ENCODE results near the gene GJC2.

GJC2 gene

DNA sequence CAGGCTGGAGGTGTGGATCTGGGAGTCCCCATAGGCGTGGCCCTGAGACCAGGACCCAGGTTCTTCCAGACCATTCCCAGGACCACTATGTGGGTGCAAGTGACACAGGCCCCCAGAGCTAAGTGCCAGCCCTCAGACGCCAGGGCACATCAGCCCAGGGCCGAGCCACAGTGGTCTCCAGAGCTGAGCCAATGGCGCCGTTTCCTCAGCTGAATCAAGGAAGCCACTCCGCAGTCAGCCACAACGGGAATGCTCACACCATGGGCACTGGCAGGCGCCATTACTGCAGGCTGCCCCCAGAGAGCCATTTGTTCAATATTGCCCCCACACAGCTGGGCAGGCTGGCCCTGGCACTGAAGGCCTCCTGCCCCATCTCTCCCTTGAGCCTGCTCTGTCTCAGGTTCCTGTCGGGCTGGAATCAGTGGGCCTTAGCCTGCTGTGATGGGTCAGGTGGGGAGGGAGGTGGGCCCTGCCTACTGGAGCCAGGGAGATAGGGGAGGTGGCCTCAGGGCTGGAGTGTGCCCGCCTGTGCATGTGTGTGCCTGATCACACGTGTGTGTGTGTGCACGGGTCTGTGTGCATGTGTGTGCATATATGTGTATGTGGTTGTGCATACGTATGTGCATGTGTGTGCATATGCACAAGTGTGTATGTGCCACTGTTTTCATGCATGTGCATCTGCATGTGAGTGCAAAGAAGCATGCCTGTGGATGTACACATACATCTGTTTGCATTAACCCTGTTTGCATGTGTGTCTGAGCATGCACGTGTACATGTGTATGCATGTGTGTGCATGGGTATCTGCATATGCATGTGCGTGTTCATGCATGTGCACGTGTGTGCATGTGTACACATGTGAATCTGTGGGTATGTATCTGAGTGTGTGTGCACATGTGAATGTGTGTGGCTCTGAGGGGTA, 6.1 kb downstream of the GJC2 start:
- TF ChIP-seq EZH2phosphoT487 (IDR thresholded peaks at IDR 0.05; ENCODE audit: low read length) (no peak), EZH2 (optimal IDR thresholded peaks at IDR 0.05; ENCODE audit: low read depth, low read length) (no peak)
- TF ChIP-seq, protein P1, sequence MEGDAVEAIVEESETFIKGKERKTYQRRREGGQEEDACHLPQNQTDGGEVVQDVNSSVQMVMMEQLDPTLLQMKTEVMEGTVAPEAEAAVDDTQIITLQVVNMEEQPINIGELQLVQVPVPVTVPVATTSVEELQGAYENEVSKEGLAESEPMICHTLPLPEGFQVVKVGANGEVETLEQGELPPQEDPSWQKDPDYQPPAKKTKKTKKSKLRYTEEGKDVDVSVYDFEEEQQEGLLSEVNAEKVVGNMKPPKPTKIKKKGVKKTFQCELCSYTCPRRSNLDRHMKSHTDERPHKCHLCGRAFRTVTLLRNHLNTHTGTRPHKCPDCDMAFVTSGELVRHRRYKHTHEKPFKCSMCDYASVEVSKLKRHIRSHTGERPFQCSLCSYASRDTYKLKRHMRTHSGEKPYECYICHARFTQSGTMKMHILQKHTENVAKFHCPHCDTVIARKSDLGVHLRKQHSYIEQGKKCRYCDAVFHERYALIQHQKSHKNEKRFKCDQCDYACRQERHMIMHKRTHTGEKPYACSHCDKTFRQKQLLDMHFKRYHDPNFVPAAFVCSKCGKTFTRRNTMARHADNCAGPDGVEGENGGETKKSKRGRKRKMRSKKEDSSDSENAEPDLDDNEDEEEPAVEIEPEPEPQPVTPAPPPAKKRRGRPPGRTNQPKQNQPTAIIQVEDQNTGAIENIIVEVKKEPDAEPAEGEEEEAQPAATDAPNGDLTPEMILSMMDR (IDR thresholded peaks at IDR 0.05; ENCODE audit: low read length), result no peak

DNA sequence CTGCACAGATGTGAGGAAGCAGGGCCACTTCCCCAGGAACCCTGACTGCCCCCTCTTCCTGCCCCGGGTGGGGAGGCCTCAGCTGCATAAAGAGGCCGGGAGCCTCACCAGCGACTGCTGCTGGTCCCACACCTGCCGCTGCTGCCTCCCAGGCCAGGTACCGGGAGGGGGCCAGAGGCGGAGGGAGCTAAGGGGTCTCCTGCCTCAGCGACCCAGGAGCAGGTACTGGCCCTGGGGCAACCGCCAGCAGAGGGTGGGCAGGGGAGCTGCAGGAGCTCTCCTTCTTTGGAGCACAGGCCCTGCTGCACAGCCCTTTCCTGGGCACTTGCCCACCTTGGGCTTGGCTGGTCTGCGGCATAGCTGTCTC, 6.8 kb downstream of the GJC2 start:
- no peak for TF ChIP-seq EZH2phosphoT487 (IDR thresholded peaks at IDR 0.05; ENCODE audit: low read length)
- no peak for TF ChIP-seq EZH2 (optimal IDR thresholded peaks at IDR 0.05; ENCODE audit: low read depth, low read length)
- TF ChIP-seq, protein P1 (IDR thresholded peaks at IDR 0.05; ENCODE audit: low read length), result no peak
- DNase-seq, result no peak
- Histone ChIP-seq H3F3A (ENCODE audit: insufficient read depth, low read length) (no peaks in the 10 kb centered on the region), H3K27me3 (replicated peaks; ENCODE audit: insufficient read depth, low read length) (no peaks in the 10 kb centered on the region; the same call in 1 of the 2 replicates), H4K20me1 (ENCODE audit: insufficient read depth, low read length) (no peaks in the 10 kb centered on the region), H3K79me2 (ENCODE audit: low read length) (no peaks in the 10 kb centered on the region), H3K9me2 (replicated peaks; ENCODE audit: insufficient read depth, low read length) (no peaks in the 10 kb centered on the region), H3K36me3 (replicated peaks; ENCODE audit: insufficient read depth, low read length) (no peaks in the 10 kb centered on the region), H3K9me3 (replicated peaks; ENCODE audit: insufficient read depth, low read length) (no peaks in the 10 kb centered on the region), H3K4me1 (ENCODE audit: low read length) (no peaks in the 10 kb centered on the region), H2AFZ (ENCODE audit: low read length) (no peak overlapping the region), H3K4me2 (ENCODE audit: low read depth, low read length) (no peak overlapping the region), H3K9ac (ENCODE audit: low read length) (no peak overlapping the region), H3K4me3 (ENCODE audit: low read length) (no peak overlapping the region), H3K27ac (ENCODE audit: low read length) (no peak overlapping the region)

More for the DNA sequence above, 6.1 kb downstream of the GJC2 start:
- H3K9me2 ChIP-seq (replicated peaks; ENCODE audit: insufficient read depth, low read length), result no peaks in the 10 kb centered on the region
- no peaks in the 10 kb centered on the region for H3K79me2 ChIP-seq (ENCODE audit: low read length)
- H3K4me3 ChIP-seq (ENCODE audit: low read length), result no peak overlapping the region
- DNase-seq, result no peak
- no peaks in the 10 kb centered on the region for H3K4me1 ChIP-seq (ENCODE audit: low read length)
- no peak overlapping the region for H2AFZ ChIP-seq (ENCODE audit: low read length)
- no peak overlapping the region for H3K4me2 ChIP-seq (ENCODE audit: low read depth, low read length)
- H4K20me1 ChIP-seq (ENCODE audit: insufficient read depth, low read length), result no peaks in the 10 kb centered on the region; the same call in 1 of the 2 replicates
- H3K36me3 ChIP-seq (replicated peaks; ENCODE audit: insufficient read depth, low read length), result no peaks in the 10 kb centered on the region
- no peaks in the 10 kb centered on the region for H3K27me3 ChIP-seq (replicated peaks; ENCODE audit: insufficient read depth, low read length)
- H3F3A ChIP-seq (ENCODE audit: insufficient read depth, low read length), result no peaks in the 10 kb centered on the region
- no peak overlapping the region for H3K27ac ChIP-seq (ENCODE audit: low read length)
- H3K9me3 ChIP-seq (replicated peaks; ENCODE audit: insufficient read depth, low read length), result no peaks in the 10 kb centered on the region
- H3K9ac ChIP-seq (ENCODE audit: low read length), result no peak overlapping the region

DNA sequence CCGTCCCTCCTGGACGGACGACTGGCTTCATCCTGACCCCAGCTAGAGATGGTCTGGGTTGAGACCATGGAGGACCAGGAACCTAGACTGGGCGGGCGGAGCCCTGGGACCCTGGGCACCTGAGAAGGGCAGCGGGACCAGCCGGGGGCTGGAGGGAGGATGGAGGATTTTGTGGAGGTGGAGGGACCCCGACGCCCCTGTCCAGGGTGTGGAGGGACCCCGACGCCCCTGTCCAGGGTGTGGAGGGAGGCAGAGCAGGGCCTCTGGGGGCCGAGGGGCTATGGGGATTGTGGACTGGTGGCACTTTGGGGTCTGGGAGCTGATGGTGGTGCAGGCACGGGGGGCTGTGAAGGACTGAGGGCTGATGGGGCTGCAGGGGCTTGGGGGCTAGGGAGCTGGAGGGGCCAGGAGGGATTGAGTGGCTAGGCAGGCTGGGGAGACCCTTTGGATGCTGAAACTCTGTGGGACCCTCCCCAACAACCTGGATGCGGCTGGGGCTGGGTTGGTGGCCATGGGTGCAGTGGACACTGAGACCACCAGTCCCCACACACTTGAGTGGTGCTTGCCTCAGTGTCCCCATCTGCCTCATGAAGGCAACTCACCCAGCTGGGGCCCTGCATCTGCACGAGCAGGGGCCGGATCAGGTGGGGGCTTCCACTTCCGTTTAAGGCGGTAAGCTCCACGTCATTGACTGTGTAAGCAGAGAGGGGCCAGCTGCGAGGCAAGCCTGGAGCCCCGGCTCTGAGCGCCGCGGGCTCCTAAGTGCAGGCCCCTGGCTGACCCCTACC, 7.4 kb downstream of the GJC2 start:
- no peaks in the 10 kb centered on the region for H3K9me3 ChIP-seq (replicated peaks; ENCODE audit: insufficient read depth, low read length)
- no peak overlapping the region for H3K4me3 ChIP-seq (ENCODE audit: low read length)
- H4K20me1 ChIP-seq (ENCODE audit: insufficient read depth, low read length), result no peaks in the 10 kb centered on the region
- DNase-seq, result no peak
- H3K27me3 ChIP-seq (replicated peaks; ENCODE audit: insufficient read depth, low read length), result no peaks in the 10 kb centered on the region; the same call in 1 of the 2 replicates
- H3F3A ChIP-seq (ENCODE audit: insufficient read depth, low read length), result no peaks in the 10 kb centered on the region
- no peaks in the 10 kb centered on the region for H3K4me1 ChIP-seq (ENCODE audit: low read length)
- no peak overlapping the region for H3K4me2 ChIP-seq (ENCODE audit: low read depth, low read length)
- no peaks in the 10 kb centered on the region for H3K36me3 ChIP-seq (replicated peaks; ENCODE audit: insufficient read depth, low read length)
- H3K27ac ChIP-seq (ENCODE audit: low read length), result no peak overlapping the region
- TF ChIP-seq, protein P1 (IDR thresholded peaks at IDR 0.05; ENCODE audit: low read length), result no peak
- TF ChIP-seq EZH2 (optimal IDR thresholded peaks at IDR 0.05; ENCODE audit: low read depth, low read length) (no peak), EZH2phosphoT487 (IDR thresholded peaks at IDR 0.05; ENCODE audit: low read length) (no peak)
- no peaks in the 10 kb centered on the region for H3K9me2 ChIP-seq (replicated peaks; ENCODE audit: insufficient read depth, low read length)
- H2AFZ ChIP-seq (ENCODE audit: low read length), result no peak overlapping the region
- H3K79me2 ChIP-seq (ENCODE audit: low read length), result no peaks in the 10 kb centered on the region
- H3K9ac ChIP-seq (ENCODE audit: low read length), result no peak overlapping the region
